NCI-H226 (cell line): ENCODE measurements around the gene MRPL38.
"Not testable (repeated sequence)": the region's sequence is repeated elsewhere in the genome, so short reads cannot be mapped to it uniquely, and the experiment has no call there.

Source experiments
- DNase-seq: peaks from one replicate; pipeline ENCODE4 v3.0.0-alpha.2; 2015

MRPL38 gene

DNA sequence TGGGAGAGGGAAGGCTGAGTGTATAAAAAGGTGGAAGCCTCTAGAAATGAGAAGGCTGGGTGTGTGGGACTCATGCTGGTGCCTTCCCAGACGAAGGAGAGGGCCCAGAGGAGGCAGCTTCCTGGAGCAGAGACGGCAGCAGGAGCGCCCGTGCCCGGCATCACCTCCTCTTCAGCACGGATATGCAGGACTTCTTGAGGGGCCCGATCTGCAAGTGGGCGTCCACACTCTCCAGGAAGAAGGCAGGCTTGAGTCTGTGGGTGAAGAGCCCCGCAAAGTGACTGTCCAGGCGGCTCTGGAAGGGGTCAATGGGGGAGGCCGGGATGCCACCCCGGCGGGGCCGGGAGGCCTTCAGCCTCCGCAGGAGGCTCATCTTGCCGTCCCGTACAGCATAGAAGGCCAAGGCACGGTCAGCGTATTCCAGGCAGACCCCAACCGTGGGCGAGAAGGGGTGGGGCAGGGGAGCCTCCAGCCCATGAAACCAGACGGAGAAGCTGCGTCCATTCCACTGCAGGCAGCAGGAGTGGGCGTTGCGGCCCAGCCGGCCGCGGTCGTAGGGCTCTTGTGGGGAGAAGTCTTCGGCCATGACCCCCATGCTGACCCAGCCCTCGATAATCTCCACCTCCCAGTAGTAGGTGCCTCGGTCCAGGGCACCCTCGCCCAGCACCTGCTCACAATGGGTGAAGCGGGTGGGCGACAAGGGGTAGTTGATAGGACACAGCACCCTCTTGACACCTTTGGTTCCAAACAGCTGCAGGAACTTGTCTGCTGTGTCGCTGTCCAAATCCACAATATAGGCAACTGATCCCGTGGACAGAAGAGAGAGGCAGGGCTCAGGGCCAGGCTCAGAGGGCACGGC, 30.1 kb downstream of the MRPL38 start:
- DNase-seq, result peak; percentile 1

DNA sequence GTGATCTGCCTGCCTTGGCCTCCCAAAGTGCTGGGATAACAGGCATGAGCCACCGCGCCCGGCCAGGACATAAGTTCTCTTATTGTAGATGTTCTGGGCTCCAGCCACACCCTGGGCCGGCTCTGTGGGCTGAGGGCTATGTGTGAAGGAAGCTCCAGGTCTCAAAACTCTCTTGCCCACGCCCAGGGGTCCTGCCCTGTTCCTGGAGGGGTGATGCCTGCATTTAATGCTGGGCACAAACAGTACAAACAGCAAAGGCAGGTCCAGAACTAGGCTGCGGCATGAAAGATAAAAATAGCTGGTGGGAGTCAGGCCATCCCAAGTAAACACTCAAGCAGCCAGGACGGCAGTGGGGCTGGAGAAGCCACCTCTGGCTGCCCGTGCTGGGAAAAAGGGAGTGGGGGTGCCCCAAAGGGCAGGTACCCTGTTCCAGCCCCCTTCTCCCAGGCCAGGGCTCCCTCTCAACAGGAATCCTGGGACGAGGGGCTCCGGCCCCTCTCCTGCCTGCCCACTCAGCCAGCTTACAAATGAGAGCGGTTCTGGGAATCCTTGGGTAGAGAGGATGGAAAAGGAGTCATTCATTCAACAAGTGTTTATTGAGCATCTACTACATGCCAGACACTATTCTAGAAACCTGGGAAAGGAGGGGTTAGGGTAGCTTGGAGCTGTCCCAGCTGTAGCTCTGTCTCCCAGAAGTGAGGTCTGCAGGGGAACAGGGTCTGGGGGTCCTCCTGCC, 30.9 kb downstream of the MRPL38 start:
- no peak for DNase-seq

DNA sequence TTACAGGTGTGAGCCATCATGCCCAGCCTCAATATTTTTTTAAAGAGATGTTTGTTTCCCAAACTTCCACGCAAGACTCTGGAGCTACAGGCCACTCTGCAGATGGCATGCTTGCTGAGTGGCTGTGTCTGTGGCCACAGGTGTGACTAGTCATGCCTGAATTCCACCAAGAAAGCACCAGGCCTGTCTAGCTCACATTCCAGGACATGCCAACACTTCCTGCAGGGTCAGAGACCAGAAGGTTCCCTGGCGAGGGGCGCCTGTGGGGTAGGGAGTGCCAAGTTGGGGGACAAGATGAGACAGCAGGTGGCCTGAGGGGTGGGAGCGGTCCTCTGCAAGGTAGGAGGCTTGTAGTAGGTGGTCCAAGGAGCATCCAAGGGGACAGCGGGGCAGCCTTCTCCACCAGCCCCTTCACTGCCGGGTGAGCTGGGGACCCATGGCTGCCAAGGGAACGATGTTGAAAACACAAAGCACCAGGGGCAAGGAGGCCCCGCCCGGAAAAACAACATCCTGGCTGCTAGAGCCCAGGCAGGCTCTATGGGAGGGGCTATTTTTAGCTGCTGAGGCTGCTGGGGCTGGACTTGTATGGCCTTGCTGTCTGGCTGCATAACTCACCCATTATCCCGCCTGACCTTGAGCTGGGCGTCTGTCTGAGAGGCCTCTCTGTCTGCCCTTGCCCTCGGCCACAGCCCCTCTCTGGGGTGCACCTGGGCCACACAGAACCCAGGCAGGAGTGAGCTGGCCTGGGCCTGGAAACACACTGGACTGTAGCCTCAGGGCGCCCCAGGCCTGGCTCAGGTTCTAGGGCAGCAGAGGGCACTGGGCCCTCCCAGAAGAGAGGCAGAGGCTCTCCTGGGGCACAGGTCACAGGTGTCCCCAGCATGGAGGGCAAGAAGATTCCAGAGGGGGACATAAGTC, 32.0 kb downstream of the MRPL38 start:
- DNase-seq, result peak; percentile 79

DNA sequence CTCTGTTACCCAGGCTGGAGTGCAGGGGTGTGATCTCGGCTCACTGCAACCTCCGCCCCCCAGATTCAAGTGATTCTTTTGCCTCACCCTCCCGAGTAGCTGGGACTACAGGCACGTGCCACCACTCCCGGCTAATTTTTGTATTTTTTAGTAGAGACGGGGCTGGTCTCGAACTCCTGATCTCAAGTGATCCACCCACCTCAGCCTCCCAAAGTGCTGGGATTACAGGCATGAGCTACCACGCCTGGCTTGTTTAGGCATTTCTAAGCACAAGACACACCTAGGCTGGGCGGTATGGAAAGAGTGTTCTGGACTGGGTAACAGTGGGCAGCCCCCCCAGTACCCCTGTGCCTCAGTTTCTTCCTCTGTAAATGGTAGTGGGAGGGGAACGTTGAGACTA, 34.5 kb downstream of the MRPL38 start:
- not testable (repeated sequence) for DNase-seq

DNA sequence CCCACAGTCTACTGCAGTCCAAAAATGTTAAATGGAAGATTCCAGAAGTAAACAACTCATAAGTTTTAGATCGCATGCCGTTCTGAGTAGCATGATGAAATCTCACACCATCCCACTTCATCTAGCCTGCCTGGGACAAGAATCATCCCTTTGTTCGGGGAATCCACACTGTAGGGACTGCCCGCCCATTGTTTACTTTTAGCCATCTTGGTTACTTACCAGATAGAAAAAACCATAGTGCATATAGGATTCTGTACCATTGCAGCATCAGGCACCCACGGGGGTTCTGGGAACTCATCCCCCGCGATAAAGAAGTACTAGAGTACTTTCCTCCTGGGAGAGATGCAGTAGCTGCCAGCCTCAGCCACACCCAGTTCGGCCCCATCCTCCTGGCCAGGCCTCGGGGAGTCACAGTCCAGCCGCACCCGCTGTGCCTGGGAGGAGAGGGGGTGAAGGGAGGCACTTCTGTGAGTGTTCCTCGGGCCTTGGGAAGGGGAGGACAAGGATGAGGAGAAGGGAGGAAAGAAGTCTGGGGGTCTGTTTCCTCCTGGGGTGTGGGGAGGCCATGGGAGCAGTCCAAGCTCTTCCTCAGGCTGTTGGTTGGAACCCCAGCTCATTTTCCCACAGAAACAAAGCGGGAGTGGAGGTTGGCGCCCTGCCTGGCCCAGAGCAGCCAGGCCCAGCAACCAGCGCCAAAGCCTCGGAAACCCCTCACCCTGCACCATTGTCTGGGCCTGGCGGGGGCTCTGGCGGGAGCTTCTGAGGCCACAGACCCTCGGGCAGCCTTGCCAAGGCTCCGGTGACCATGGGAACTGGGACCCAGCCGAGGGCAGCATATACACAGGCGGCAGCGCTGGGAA, 35.2 kb downstream of the MRPL38 start:
- no peak for DNase-seq

DNA sequence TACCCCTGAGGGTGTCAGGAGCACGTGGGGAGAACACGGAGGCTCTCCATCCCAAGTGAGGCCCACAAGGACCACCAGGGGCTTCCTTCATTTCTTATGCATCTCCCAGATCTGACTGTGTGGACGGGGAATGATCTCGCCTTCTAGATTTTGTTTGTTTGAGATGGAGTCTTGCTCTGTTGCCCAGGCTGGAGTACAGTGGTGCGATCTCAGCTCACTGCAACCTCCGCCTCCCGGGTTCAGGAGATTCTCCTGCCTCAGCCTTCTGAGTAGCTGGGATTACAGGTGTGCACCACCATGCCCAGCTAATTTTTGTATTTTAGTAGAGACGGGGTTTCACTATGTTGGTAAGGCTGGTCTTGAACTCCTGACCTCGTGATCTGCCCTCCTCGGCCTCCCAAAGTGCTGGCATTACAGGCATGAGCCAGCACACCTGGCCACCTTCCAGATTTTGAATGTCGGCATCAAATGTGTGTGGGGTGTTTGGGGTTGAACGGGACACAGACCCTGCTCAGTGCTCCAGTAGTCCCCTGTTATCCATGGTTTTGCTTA, 35.9 kb downstream of the MRPL38 start:
- DNase-seq, result not testable (repeated sequence)

DNA sequence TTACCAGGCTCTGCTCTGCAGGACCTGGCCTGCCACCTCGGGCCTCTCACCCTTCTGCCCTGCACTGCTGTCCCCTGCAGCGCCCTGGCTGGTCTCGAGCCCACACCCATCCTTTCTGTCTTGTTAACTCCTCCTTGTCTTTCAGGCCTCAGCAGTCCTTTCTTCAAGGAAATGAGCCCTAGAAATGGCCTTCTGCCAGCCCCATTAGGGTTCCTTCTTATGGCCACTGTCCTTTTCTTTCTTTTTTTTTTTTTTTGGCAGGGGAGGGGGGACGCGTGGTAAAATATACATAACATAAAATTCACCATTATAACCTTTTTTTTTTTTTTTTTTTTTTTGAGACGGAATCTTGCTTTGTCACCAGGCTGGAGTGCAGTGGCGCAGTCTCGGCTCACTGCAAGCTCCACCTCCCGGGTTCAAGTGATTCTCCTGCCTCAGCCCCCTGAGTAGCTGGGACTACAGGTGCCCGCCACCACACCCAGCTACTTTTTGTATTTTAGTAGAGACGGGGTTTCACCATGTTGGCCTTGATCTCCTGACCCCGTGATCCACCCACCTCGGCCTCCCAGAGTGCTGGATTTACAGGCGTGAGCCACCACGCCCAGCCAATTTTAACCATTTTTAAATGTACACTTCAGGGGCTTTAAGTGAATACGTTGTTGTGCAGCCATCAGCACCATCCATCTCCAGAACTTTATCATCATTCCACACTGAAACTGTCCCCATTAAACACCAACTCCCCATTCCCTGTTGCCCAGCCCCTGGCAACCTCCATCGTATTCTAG, 39.1 kb downstream of the MRPL38 start:
- not testable (repeated sequence) for DNase-seq

DNA sequence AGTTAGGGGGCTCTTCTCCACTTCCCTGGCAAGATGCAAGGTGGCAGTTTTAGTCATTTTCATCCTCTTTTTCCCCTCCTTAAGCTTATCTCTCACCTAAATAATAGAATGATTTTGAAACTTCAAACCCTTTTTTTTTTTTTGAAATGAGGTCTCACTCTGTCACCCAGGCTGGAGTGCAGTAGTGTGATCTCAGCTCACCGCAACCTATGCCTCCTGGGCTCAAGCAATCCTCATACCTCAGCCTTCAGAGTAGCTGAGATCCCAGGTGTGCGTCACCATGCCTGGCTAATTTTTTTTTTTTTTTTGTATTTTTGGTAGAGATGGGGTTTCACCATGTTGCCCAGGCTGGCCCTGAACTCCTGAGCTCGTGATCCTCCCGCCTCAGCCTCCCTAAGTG, 39.8 kb downstream of the MRPL38 start:
- not testable (repeated sequence) for DNase-seq

DNA sequence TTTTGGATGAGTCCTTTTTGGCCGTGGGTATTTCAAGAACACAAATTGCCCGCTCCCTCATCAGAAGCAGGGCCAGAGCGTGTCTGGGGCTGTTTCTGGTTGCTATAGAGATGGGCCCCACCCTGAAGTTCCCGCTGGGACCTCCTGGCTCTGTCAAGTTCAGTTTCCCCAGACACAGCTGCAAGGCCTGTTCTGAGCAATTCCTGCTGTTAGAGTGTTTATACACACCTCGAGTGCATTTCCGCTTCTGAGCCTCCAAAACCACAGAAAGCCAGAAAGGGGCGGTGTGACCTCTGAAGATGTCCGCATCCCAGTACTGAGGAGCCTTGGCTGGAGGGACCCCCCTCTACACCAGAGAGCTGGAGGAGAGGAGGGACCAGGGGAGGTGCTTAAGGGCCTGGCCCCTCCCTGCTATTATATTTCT, 40.2 kb downstream of the MRPL38 start:
- DNase-seq, result no peak

DNA sequence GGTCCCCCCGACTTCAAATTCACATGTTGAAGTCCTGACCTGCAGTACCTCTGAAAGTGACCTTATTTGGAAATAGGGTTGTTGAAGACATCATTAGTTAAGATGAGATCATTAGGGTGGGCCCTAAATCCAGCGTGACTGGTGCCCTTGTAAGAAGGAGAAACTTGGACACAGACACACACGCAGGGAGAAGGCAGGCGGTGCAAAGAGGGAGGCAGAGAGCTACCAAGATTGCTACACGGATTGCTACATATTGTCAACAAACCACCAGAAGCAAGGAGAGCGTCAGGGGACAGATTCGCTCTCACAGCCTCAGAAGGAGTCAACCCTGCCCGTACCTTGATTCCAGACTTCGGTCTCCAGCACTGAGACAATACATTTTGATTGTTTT, 42.8 kb downstream of the MRPL38 start:
- DNase-seq, result no peak

DNA sequence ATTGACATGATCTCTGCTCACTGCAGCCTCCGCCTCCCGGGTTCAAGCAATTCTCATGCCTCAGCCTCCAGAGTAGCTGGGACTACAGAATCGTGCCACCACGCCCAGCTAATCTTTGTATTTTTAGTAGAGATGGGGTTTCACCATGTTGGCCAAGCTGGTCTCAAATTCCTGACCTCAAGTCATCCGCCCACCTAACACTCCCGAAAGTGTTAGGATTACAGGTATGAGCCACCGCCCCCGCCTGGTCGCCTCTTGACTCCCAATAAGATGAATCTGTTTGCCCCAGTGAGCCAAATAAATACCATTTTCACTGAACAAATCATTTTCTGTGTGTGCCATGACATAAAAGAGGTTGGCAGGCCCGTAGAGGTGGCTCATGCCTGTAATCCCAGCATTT, 45.3 kb downstream of the MRPL38 start:
- DNase-seq, result not testable (repeated sequence)

DNA sequence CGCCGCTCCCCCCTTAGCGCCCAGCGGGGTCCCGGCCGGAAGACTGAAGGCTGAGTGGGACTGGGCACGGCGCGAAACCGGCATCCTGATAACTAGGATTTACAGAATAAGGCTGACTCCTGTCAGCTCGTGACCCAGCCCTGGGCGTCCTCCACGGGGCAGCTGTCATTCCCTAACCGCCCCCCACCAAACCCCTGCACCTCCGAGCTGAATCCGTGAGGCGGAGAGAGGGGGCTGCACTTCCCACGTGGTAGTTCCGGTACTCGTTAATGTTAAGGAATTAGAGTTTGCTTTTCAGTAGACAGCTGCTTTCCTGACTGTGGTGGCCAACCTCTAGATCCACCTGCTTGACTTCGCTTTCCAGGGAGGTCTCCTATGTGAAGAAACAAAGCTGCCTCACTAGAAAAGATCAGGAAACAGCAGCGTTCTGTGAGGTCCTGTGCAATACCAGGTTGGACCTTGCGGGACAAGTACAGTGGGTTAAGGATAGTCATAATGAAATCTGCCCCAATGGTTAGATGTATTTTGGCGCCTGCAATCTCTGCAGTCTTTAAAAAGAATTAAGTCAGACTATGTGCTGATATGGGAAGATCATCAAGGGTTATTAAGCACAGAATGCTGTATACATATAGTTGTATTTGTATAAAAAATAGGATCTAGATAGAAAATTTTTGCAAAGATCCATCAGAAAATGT, 48.5 kb downstream of the MRPL38 start:
- no peak for DNase-seq

DNA sequence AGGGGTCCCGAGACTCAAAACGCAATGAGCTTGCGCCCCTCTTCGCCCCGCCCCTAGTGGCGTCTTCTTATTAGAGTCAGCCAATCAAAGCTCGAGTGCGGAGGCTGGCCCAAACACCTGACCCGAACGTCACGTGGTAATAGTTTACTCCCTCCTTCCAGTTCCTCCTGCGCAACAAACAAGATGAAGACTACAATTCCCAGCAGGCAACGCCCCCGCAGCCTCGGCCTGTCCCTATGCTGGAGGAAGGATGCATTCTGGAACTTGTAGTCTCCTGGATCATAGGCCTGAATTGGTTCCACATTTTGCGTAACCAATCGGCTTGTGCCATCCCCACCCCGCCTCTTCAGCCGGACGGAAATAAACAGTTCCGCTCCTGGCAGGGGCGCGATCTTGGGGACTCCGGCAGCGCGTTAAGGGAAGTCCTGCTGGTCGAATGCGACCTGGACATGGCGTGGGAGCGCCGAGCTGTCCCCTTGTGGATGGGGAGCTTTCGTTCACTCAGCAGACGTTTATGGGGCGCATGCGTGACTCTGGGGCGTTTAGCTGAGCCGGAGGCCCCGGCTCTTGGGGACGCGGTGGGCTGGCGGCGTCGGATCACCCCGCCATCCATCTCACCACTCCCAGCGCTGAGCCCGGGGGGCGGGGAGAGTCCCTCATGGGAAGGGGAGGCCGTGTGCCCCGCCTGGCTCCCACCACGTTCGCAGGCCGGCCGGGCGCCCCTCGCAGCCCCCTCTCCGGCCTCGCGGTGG, 49.2 kb downstream of the MRPL38 start, which contains the start of gene WBP2:
Gene WBP2, minus strand, starts transcription at position 26 of the 752 bp plus-strand sequence. CDS start 38 bp downstream, outside the sequence.
- DNase-seq, result peak; percentile 99

DNA sequence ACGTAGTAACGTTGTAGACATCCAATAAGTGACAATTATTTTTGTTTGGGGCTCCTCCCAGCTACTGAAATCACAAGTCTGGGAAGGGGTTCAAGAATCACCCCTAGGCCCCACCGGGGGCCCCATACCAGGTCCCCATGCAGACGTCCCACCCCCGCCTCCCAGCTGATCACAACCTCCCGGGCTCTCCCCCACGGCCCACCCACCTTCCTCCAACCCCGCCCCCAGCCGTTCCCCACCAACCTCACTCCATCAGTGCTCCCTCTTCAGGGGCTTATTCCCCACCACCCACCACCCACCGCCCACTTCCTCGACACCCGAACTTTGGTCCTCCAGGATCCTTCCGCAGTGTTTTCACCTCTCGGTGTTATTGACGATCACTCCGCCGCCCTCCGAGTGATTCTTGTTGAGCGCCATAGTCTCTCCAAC, 49.8 kb downstream of the MRPL38 start:
- no peak for DNase-seq

DNA sequence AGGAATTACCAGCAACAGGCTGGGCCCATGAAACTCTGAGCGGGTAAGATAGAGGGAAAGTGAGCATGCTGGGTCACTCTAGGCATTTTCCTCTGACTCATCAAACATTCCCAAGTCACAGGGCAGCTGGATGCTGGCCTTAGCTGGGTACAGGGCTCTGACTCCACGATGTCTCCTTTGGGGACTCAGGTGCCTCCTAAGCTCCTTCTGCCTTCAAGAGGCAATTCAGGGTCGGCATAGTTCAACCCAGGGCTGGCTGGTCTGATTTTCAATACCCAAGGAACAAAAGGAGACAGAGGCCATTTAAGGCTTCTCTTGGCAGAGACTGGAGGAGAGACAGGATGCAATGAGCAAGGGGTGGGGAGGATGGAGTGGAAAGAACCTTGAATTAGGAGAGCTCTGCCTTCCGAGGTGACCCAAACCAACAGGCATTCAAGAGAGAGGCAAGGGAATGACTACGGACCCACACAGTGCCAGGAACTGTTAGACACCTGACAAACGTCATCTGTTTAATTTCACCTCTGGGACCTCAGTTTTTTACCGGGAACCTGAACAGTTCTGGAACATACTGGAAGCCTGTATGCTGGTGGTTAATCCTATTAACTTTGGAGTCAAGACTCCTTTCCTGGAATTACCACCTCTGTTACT, 50.5 kb downstream of the MRPL38 start:
- peak; percentile 82 for DNase-seq

DNA sequence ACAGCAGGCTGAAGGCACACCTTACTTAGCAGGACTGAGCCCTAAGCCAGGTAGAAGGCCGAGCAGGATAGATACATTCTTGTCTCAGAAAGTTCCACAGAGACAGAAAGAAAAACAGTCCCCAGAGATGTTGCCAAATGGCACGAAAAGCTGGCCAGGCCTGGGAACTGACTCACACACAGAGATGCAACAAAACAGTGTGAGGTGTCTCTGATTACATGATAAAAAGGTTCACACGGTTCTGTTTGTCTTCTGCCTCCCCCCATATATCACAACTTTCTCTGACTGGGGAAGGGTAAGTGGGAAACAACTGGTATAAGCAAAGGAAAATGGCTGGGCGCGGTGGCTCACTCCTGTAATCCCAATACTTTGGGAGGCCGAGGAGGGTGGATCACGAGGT, 51.3 kb downstream of the MRPL38 start:
- peak; percentile 56 for DNase-seq

DNA sequence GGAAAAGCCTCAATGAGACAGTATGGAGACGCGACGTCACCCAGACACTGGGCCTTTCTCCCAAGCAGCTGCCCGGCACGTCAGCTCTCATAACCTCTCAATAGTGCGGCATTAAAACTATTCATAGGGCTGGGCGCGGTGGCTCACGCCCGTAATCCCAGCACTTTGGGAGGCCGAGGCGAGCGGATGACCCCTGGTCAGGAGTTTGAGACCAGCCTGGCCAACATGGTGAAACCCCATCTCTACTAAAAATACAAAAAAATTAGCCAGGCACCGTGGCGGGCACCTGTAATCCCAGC, 53.0 kb downstream of the MRPL38 start:
- not testable (repeated sequence) for DNase-seq

DNA sequence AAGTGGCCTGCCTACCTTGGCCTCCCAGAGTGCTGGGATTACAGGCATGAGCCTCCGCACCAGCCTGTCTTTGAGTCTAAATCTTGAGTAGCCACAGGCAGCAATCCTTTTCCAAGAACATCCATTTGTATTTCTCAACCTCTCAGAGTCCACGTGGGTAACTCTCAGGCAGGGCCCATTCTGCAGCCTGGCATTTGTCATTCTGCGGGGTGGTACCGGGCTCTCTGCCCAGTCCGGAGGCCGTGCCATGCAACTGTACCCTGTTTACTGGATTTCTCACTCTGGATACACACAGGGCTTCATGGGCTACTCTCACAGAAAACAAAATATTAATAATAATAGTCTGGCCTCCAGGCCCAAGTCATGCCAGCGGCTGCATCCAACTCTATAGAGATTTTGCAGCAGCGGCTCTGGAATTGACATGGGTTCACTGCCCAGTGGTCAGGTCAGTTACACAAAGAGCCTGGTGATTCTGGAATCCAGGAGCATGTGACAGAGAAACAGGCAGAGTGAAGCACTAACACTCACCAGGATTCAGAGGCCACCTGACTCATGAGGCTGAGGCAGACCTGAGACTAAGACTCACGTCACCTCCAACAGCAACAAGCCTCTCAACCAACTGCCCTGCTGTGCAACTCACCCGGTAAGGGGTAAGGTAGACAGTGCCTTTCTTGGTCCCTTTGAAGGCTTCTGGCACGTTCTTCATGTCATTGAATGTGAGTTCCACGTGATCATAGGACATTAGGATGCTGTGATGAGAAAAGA, 53.6 kb downstream of the MRPL38 start:
- no peak for DNase-seq
